ENCODE results near the gene PFKFB2. TPM values are rescaled to one million over a fixed set of nuclear protein-coding genes. Genes with fewer than 3 reads are reported as not detected.

PFKFB2 gene
- total RNA-seq, 6 experiments from 2014 or later = 2.5 to 7.0 (median 3.2) TPM

- H3K4me1 Mint-ChIP-seq (ENCODE audit: low read depth) = peaks cover 80% of the 10 kb centered on the region
- no peak for TF ChIP-seq CTCF (IDR thresholded peaks at IDR 0.05)
- H3K36me3 Mint-ChIP-seq (ENCODE audit: low read depth) = peaks cover 56% of the 10 kb centered on the region
- H3K9me3 Mint-ChIP-seq = no peaks in the 10 kb centered on the region
- no peak overlapping the region for H3K27ac Mint-ChIP-seq
- no peaks in the 10 kb centered on the region; the same call in 1 of the 2 replicates for H3K27me3 Mint-ChIP-seq (ENCODE audit: insufficient read depth)
- peak overlapping the region; percentile 69 for H3K4me3 Mint-ChIP-seq
- DNase-seq = no peak
Observed at GRCh38 chr1:207047505-207047904, 5.6 kb upstream of the PFKFB2 start.

GRCh38 chr1:207048041-207048440 lies 5.0 kb upstream of the PFKFB2 start:
- H3K36me3 Mint-ChIP-seq (ENCODE audit: low read depth) = peaks cover 50% of the 10 kb centered on the region
- DNase-seq = no peak
- peak overlapping the region; percentile 69 for H3K4me3 Mint-ChIP-seq
- no peaks in the 10 kb centered on the region for H3K9me3 Mint-ChIP-seq
- peak overlapping the region; percentile 19; the same call in 1 of the 2 replicates for H3K27ac Mint-ChIP-seq
- H3K27me3 Mint-ChIP-seq (ENCODE audit: insufficient read depth) = peaks cover 3% of the 10 kb centered on the region; the same call in 1 of the 2 replicates
- no peak for TF ChIP-seq CTCF (IDR thresholded peaks at IDR 0.05)
- H3K4me1 Mint-ChIP-seq (ENCODE audit: low read depth) = peaks cover 80% of the 10 kb centered on the region

GRCh38 chr1:207049054-207049453 lies 4.0 kb upstream of the PFKFB2 start:
- H3K27me3 Mint-ChIP-seq (ENCODE audit: insufficient read depth) = peaks cover 6% of the 10 kb centered on the region
- DNase-seq = no peak
- peaks cover 43% of the 10 kb centered on the region for H3K36me3 Mint-ChIP-seq (ENCODE audit: low read depth)
- no peak overlapping the region for H3K27ac Mint-ChIP-seq
- H3K4me1 Mint-ChIP-seq (ENCODE audit: low read depth) = peaks cover 79% of the 10 kb centered on the region
- TF ChIP-seq CTCF (IDR thresholded peaks at IDR 0.05) = no peak
- no peaks in the 10 kb centered on the region for H3K9me3 Mint-ChIP-seq
- peak overlapping the region; percentile 97 for H3K4me3 Mint-ChIP-seq

GRCh38 chr1:207049514-207049913 lies 3.6 kb upstream of the PFKFB2 start:
- H3K4me1 Mint-ChIP-seq (ENCODE audit: low read depth) = peaks cover 78% of the 10 kb centered on the region
- peaks cover 43% of the 10 kb centered on the region for H3K36me3 Mint-ChIP-seq (ENCODE audit: low read depth)

GRCh38 chr1:207049974-207050391 lies 3.1 kb upstream of the PFKFB2 start:
- Mint-ChIP-seq H3K27me3 (ENCODE audit: insufficient read depth) (peaks cover 7% of the 10 kb centered on the region), H3K27ac (peak overlapping the region; percentile 96), H3K4me1 (ENCODE audit: low read depth) (peaks cover 73% of the 10 kb centered on the region), H3K36me3 (ENCODE audit: low read depth) (peaks cover 39% of the 10 kb centered on the region), H3K4me3 (peak overlapping the region; percentile 97), H3K9me3 (no peaks in the 10 kb centered on the region)
- TF ChIP-seq CTCF (IDR thresholded peaks at IDR 0.05) = peak; percentile 90
- DNase-seq = peak; percentile 46

More at GRCh38 chr1:207049514-207049913, 3.6 kb upstream of the PFKFB2 start:
- H3K9me3 Mint-ChIP-seq = no peaks in the 10 kb centered on the region
- DNase-seq = no peak
- H3K27me3 Mint-ChIP-seq (ENCODE audit: insufficient read depth) = peaks cover 7% of the 10 kb centered on the region
- H3K27ac Mint-ChIP-seq = peak overlapping the region; percentile 38
- no peak for TF ChIP-seq CTCF (IDR thresholded peaks at IDR 0.05)
- peak overlapping the region; percentile 97 for H3K4me3 Mint-ChIP-seq
